NCI-H510A treated with DMSO at 0.1 percent for 48 hours (cell line): ENCODE measurements around the gene COLEC12.

ENCODE experiments used
- DNase-seq: peaks from one replicate; lab custom pipeline; 2025; lab: John Stamatoyannopoulos, UW

Gene COLEC12

GRCh38 chr18:473802-474201 lies 26.7 kb downstream of the COLEC12 start:
- no peak for DNase-seq

DNA sequence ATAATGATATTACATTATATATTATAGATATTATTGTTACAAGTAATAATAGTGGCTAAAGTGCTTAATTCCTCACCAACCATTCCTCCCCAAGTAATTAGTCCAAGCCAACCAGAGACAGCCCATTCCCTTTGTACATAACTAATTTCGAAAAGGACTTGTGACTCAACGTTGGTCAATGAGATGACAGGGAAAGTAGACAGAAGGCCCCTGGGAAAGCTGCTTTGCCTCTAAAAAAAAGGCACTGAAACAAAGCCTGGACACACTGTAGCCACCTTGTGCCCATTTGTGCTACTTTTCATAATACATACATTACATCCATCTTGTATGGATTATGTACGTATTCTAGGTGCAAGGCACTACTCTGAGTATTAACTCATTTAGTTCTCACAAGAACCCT lies 28.8 kb downstream of the COLEC12 start:
- no peak for DNase-seq

GRCh38 chr18:470661-471501 lies 29.6 kb downstream of the COLEC12 start:
- no peak for DNase-seq

DNA sequence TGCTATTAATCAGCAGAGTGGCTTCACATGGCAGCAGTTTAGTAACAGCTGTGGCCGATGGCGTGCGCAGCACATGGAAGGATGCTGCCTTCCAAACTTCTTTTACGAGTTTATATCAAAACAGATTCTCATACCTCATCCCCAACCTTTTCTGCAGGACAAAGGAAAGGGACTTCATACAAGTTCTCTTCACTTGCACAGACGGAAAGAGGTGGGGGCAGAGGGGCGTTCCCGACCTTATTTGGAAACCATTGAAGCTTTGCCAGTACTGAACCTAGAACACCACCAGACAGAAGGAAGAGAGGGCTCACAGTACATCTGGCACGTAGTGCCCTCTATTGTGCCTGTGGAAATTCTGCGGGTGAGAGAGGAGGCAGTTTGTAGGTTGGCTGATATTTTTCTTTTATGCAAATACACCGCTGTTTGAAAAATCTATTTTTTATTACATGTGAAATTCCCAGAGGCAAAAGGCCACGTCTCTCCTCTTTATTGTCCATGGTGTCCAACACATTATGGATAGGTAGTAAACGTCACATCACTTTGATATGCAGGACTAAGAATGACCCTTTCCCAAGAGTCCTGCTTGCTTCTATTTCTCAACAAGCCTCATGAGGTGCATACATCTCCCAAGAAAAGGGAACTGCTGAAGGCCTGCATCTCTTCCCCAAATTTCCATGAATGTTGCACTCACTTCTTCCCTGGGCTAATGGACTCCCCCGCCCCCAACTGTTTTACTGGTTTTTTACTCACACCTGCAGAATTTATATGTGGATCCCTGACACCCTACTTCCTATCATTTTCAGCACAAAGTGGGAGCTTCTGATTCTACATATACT lies 31.3 kb downstream of the COLEC12 start:
- DNase-seq = no peak

DNA sequence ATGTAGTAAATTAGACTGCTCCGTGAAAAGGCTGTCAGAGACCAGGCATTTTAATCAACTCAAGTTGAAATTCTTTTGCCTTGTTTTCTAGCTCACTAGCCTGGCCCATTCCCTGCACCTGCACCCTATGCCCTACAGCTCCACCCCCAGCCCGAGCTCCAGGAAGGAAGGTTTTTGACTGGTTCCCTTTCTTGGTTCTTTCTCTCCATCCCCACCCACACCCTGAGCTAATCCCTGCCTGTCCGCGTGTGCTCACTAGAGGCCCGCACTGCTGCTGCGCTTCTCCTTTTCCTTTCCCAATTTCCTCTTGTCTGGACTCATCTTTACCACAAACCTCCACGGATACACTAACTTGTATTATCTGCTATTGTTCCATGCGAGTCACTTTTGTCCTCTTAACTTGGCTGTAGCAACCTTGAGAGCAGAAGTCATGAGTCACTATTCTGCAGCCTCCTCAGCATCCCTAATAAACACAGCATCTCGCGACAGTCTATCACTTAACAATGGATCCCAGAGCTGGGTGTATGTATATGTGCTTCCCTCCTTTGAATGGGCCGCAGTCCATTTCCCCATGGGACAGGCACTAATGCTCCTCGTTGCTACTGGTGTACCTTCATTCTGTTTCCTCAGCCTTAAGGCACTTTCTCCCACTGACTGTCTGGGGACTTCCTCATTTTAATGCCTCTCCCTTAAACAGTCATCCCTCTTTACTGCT lies 36.5 kb downstream of the COLEC12 start:
- DNase-seq = no peak

DNA sequence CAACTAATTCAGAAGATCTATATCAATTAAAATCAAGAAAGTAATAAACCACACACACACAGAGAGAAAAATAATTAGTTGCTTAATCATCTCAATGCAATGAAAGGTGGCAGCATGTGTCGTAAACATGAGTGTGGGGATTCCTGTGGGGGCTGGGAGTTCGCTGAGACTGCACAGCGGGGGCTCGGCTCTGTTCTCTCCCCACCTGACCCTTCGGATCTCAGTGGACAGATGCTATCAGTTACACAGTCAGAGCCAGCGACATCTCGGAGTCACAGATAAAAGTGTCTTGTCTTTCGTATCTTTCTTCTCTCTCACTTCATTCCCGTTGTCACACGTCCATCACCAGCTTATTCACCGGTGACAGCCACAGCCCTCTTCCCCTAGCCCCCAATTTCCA lies 37.1 kb downstream of the COLEC12 start:
- DNase-seq = no peak

DNA sequence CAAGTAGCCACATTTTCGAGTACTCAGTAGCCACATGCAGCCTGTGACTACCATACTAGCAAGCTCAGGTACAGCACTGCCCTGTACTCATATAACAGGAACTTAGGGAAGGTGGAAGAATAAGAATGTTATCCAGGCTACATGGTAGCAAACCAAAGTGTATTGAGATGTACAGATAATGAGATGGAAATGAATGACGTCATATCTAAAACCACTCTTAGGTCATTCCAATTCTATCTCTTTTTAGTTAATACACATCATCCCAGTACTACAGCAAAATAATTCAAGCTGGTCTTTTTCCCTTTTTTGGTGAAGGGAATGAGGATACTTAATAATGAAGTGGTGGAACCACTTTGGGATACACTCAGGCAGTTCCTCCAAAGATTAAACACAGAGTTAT lies 38.7 kb downstream of the COLEC12 start:
- DNase-seq = no peak

- no peak for DNase-seq
Measured at GRCh38 chr18:460791-461190, 39.7 kb downstream of the COLEC12 start.

DNA sequence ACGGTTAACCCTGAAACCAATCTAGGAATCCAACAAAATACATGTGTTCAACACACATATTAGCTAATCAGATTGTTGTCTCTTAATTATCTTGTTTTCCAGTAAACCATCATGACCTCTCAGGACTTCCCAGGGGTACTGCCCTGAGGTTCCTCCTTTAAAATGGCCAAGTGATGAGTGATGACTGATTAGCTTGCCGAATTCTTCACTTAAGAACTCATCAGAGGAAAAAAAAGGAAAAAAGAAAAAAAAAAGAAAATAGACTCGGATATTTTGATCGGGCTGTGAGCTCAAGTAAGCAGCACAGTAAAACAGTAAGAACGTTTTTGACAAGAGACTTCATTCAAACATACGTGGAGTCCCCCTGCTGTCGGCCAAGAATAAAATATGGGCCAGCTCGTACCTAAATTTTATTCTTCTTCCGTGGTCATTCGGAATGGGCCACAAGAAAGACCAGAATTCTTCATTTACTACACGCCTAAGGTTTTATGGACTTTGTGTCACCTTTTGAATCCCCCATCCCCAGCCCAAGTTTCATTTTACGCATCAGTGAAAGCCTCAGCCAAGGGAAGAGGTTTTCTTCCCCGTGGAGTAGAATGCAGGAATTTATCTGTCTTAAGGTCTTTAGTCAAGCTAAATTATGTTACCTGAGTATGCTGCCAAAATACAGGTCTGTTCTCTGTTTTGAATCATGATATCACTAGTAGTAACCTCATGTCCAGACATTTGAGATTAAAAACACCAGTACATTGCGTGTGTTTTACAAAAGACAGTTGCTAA lies 40.5 kb downstream of the COLEC12 start:
- no peak for DNase-seq

DNA sequence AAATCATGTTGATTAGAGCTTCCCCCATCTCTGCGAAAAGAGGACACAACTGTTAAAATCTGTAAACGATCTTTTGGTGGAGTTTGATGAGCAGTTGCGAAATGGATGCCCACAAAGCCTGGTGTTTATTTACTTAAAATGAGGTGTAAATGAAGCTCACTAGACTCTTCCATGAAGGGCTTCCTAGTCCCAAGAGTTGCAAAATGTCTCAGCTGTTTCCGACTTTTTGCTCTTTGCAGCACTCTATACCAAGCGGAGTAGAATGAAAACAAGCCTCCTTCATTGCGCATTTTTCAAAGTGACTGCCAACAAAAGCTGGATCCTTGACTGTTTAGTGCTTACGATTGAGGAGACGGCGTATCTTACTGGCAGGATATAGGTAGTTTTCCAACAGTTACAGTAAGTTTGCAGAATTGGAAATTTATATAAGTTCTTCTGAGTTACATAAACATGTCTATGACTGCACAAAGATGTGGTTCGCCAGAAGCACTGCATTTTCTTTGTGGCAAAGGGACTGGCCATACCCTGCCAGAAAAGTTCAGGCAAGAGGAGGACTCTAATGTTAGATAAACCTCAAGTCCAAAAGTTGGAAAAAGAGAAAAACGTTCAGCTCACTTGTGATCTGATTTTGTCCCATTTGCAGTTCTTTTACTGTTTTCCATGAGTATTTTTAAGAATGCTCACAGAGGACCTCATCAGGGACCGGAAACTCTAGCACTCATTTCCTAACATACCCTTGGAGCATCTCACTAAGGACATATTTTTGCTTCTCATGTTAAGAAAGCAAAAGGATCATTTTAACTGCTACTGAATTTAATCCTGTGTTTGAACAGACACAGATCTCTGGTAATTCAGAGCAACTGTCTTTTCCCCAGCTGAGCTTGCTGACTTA lies 42.7 kb downstream of the COLEC12 start:
- peak; percentile 11 for DNase-seq

DNA sequence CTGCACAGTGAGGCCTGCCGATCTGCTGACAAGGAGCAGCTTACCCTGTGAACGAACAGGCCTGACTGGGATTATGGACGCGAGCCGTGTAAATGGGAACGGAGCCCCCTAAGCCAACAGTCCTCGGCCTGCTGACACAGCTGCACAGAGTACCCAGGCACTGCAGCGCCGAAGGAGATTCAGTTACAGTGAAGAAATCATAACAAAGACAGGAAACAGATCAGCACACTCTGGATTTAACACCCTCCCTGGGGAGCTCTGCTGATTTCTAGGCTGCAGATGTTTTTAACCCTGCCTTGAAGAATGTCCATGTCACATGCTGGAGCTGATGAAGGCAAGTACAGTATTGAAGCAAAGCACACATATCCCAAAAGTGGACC lies 43.4 kb downstream of the COLEC12 start:
- DNase-seq = peak; percentile 60

GRCh38 chr18:456361-457139 lies 44.0 kb downstream of the COLEC12 start:
- DNase-seq = no peak

DNA sequence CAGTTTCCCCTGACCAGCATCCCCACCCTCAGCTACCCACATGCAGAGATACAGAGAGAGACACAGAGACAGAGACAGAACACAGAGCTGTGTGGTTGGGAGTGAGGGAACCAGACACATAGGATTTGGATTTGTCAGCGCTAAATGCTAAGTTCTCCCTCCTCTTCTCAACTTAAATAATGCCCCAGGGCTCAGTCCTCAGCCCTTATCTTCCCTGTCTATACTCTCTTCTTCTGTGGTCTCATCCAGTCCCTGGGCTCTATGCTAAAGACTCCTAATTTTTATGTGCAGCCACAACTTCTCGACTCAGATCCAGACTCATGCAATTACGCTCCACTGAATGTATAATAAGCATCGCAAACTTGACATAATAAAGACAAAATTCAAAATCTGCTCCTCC lies 47.1 kb downstream of the COLEC12 start:
- no peak for DNase-seq

DNA sequence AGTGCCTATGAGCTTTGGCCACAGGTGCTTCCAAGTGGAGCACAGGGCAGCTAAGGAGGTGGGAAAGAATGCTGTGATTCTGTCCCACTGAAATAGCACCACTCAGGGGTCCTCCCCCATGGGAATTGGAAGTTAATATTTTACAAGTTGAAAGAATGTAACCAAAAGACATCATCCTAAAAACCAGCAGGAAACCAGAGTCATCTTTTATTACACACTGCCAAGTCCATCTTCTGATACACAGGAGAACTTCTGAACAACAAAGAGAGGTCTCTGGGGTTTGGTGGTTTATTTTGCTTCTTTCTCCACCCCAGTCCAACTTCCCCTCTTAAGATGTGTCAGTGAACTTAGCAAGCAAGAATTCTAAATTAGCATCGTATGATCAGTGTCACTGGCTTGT lies 47.7 kb downstream of the COLEC12 start:
- DNase-seq = no peak

- DNase-seq = peak; percentile 92
Measured at GRCh38 chr18:449374-449773, 51.1 kb downstream of the COLEC12 start.

GRCh38 chr18:448116-448790 lies 52.2 kb downstream of the COLEC12 start:
- DNase-seq = no peak

DNA sequence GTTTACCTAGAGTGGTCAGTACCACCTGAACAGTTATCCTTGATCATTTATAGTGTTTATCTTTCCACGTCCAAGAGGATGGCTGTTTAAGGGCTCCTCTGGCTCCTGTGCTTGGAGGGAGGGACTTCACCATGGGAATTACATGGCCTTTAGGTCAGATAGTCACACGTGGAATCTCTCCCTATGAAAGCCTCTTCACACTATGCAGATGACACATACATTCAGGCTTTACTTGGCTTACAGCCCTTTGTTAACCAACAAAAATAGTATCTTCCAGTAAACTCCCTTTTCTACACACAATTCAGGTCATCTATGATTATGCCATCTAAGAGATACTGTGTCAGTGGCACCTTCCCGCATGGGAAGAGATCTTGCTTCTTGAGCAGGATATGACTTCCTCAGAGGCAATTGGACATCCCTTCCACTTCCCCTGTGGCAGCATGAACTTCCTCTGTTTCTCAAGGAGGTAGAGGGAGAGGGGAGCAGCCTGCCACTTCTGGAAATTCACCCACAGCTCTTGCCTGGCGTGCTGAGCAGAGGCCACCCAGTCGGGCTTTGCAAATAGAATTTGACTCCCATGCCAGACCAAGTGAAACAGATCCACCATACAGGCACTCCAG lies 53.5 kb downstream of the COLEC12 start:
- peak; percentile 40 for DNase-seq

- DNase-seq = no peak
Measured at GRCh38 chr18:445055-445454, 55.4 kb downstream of the COLEC12 start.

GRCh38 chr18:438571-438970 lies 61.9 kb downstream of the COLEC12 start:
- DNase-seq = no peak
